GM06990 (cell line): ENCODE data around the gene YKT6.

Source experiments
- DNase-seq: peaks from one replicate; pipeline ENCODE4 v3.0.0-alpha.2; 2011; ENCODE audit not compliant: insufficient read length; ENCODE audit errors: extremely low read depth
- H3K27me3 ChIP-seq: replicated peaks from 2 replicates; pipeline ENCODE4 v1.6.0; 2011; ENCODE audit warnings: low read length; ENCODE audit not compliant: control insufficient read depth, insufficient read depth
- H3K36me3 ChIP-seq: 2 replicates; pipeline ENCODE4 v1.5.1; 2011; ENCODE audit warnings: low read length; ENCODE audit not compliant: control insufficient read depth, insufficient read depth
- H3K4me3 ChIP-seq: replicated peaks from 2 replicates; pipeline ENCODE4 v1.5.1; 2011; ENCODE audit warnings: low read depth, mild to moderate bottlenecking, control low read depth, low read length
- TF ChIP-seq, protein P1 (sequence below): IDR thresholded peaks from 2 replicates; pipeline ENCODE4 v1.5.1; 2011; ENCODE audit warnings: low read length, control low read depth, mild to moderate bottlenecking, inconsistent platforms; ENCODE audit not compliant: insufficient read depth, poor library complexity, severe bottlenecking

YKT6 gene

DNA sequence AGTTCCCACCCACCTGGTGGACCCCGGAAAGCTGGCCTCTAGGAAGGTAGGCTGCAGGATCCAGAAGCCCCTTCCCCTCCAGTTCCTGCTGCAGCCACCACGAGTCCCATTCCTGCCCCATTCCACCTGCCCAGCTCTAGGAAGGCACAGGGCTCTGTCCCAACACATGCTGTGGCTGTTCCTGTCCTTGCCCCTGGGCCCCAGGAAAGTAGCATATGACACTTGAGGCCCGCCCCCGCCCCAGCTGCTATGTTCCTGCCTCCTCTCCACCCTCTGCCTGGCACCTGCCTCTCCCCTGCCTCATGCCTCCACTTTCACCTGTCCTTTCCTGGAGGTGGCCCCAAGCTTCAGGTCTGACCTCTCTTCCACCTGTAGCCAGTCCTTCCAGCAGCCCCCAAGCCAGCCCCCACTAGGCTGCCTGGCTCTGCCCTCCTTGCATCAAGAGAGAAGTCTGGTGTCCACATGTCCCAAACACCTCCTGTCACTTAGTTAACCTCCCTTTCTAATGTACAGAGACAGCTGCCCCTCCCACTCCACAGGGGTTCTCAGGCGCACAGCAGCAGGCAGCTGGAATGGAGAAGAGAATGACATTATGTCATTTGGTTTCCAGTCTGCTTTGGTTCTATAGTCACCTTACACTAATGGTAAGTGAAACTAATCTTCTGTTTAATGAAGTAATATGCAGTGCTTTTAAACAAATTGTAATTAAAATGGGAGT lies 22.7 kb downstream of the YKT6 start:
- Histone ChIP-seq H3K27me3 (no peaks in the 10 kb centered on the region; the same call in 1 of the 2 replicates), H3K4me3 (no peak overlapping the region), H3K36me3 (no peaks in the 10 kb centered on the region)
- TF ChIP-seq, protein P1, sequence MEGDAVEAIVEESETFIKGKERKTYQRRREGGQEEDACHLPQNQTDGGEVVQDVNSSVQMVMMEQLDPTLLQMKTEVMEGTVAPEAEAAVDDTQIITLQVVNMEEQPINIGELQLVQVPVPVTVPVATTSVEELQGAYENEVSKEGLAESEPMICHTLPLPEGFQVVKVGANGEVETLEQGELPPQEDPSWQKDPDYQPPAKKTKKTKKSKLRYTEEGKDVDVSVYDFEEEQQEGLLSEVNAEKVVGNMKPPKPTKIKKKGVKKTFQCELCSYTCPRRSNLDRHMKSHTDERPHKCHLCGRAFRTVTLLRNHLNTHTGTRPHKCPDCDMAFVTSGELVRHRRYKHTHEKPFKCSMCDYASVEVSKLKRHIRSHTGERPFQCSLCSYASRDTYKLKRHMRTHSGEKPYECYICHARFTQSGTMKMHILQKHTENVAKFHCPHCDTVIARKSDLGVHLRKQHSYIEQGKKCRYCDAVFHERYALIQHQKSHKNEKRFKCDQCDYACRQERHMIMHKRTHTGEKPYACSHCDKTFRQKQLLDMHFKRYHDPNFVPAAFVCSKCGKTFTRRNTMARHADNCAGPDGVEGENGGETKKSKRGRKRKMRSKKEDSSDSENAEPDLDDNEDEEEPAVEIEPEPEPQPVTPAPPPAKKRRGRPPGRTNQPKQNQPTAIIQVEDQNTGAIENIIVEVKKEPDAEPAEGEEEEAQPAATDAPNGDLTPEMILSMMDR = no peak
- DNase-seq = no peak

DNA sequence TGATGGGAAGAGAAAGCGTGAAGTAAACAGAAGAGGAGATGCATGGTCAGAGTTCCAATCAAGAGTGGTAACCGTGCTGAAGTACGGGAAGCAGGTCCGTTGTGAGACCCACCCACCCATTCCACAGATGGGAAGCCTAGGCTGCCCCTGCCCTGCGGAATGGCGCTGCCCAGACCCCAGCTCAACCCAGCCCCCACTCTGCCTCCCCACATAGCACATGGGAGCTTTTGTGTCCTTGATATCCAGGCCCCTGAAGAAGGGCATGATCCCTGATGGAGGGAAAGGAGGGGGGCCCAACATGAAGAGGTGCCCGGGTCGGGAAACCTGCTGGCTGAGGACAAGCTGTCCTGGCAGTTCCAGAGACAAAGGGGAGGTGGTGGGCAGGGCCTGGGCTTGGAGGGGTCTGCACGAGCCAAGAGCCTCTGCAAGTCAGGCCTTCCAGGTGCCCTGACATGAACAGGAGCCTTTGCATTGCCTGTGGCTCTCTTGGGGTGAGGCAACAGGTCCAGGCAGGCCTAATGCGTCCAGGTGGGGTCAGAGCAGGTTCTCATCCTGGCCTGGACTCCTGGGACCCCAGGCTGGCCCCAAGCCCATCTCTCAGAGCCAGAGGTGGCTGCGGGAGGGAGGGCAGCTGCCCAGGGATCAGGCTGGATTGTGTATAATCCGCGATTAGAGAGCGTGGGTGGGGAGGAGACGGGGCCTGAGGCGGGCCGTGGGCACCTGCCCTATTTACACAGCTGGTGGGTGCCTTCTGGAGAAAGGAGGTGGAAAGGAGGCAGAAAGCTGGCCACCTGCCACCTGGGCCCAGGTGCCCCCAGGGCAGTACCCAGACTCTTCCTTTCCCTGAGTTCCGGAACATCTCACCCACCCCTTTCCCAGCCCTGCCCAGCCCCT lies 23.5 kb downstream of the YKT6 start:
- Histone ChIP-seq H3K27me3 (no peaks in the 10 kb centered on the region; the same call in 1 of the 2 replicates), H3K36me3 (no peaks in the 10 kb centered on the region), H3K4me3 (no peak overlapping the region)
- TF ChIP-seq, protein P1 = no peak
- no peak for DNase-seq

DNA sequence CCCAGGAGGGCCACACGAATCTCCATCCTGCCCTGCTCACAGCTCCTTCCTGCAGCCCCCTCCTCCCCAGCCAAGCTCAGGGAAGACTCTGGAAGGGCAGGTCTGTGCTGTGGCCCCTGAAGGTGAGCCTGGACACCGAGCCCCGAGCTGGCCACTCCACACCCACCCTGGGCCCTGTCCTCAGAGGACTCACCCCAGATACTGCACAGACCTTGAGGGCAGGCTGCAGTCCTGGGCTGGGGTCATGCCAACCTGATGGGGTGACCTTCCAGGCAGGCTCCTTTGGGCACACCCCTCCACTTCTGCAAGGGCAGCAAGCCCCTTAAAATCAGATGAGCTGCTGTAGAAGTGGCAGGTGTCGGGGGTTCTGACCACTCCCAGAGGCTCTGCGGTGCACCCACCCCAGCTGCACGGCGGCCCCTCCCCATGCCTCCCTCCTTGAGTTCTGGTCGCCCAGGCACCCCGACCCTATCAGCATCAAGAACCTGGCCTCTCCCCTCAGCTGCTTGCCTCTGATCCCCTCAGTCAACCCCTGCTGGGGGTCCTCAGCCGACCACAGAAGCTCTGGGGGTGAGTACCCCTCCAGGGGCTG lies 24.3 kb downstream of the YKT6 start:
- no peak for DNase-seq
- H3K27me3 ChIP-seq = no peaks in the 10 kb centered on the region; the same call in 1 of the 2 replicates
- H3K36me3 ChIP-seq = no peaks in the 10 kb centered on the region
- no peak overlapping the region for H3K4me3 ChIP-seq
- TF ChIP-seq, protein P1 = no peak

DNA sequence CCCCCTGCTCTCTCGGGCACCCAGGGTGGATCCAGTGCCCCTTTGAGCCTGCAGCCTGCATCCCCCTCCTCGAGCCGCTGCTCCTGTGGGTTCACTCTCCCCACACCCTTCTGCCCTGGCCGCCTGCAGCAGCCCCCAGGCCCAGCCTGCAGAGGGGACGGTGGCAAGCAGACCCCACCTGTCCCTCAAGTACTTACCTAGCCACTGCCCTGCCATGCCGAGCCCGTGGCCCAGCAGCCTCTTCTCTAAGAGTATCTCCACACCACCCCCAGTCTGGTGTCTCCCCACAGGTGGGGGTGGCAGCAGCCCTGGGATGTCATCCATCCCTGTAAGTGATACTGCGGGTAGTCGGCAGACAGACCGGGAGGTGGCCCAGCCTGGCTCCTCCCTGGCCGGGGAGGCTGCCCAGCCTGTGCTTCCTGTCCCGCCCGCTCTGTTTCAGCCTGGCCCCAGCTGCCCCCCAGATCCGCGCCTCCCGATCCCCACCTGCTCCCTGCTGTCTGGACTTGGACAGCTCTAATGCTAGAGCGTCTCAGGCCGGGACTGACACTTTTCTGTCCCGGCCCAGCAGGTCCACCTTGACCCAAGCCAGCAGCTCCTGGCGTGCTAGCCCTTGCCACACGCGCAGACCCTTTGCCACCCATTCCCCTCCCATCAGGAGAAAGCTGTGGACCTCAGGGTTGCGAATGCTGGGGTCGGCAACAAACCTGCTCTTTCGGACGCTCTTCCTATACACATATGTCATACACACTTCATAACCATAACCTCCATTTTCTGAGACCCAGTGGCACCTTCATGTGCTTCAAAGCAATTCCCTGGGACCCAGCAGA lies 25.0 kb downstream of the YKT6 start:
- Histone ChIP-seq H3K36me3 (no peaks in the 10 kb centered on the region), H3K27me3 (no peaks in the 10 kb centered on the region; the same call in 1 of the 2 replicates), H3K4me3 (no peak overlapping the region)
- no peak for DNase-seq
- TF ChIP-seq, protein P1 = no peak

DNA sequence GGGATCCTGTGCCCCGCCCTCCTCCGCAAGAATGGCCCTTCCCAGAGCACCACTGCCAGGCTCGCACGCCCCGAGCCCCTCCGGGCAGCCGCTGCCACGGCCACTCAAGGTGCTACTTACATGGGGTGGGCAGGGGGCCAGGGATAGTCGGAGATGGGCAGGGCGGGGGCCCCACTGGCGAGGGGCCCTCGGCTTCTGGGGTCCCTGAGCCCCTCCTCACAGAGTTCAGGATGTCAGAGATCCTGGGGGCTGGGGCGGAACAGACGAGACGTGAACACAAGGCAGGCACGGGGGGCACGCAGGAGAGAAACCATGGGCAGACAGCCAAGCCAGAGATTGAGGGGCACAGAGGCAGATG lies 25.6 kb downstream of the YKT6 start:
- Histone ChIP-seq H3K36me3 (no peaks in the 10 kb centered on the region), H3K27me3 (no peaks in the 10 kb centered on the region; the same call in 1 of the 2 replicates), H3K4me3 (no peak overlapping the region)
- no peak for DNase-seq
- TF ChIP-seq, protein P1 = no peak
